CD4-positive, CD25-positive, alpha-beta regulatory T cell (primary cell): ENCODE measurements around the gene NR1D1. TPM values are rescaled to one million over a fixed set of nuclear protein-coding genes. Genes with fewer than 3 reads are reported as not detected.

Experiments used
- ATAC-seq, 2 donors: fragments of 150-1000 bp; cut with Tn5 transposase; one replicate each; pipeline ENCODE4 v1.10.0; 2021; ENCODE audit warnings: low read depth in 2 of 2, moderate number of reproducible peaks in 2 of 2, moderate library complexity in 1 of 2
- DNase-seq, 3 donors: peaks; one replicate each; pipeline versions ENCODE4 v3.0.0 to v3.0.0-alpha.2; 2012 to 2022; ENCODE audit warnings: mixed read lengths in 1 of 3
- H3K27ac ChIP-seq: one replicate; pipeline ENCODE4 v1.7.0; 2013; ENCODE audit warnings: mild to moderate bottlenecking, low read length; ENCODE audit not compliant: insufficient read depth, poor library complexity, severe bottlenecking
- H3K27me3 ChIP-seq: one replicate; pipeline ENCODE4 v1.7.0; 2013; ENCODE audit warnings: low read length; ENCODE audit not compliant: control insufficient read depth, insufficient read depth
- H3K36me3 ChIP-seq: one replicate; pipeline ENCODE4 v1.7.0; 2013; ENCODE audit warnings: mild to moderate bottlenecking, low read length, moderate library complexity; ENCODE audit not compliant: control insufficient read depth, insufficient read depth
- H3K4me1 ChIP-seq: 2 replicates; pipeline ENCODE4 v1.7.0; 2013; ENCODE audit warnings: mild to moderate bottlenecking, low read length; ENCODE audit not compliant: insufficient read depth, control insufficient read depth, poor library complexity, severe bottlenecking
- H3K4me3 ChIP-seq: one replicate; pipeline ENCODE4 v1.7.0; 2013; ENCODE audit warnings: low read depth, mild to moderate bottlenecking, low read length, moderate library complexity
- H3K9me3 ChIP-seq, 2 experiments: 1 replicate in 1 of 2; 2 replicates in 1 of 2; pipeline ENCODE4 v1.7.0; 2013; ENCODE audit warnings: low read length in 2 of 2, mild to moderate bottlenecking in 1 of 2, moderate library complexity in 1 of 2; ENCODE audit not compliant: control insufficient read depth in 2 of 2
- H3K27ac Mint-ChIP-seq, 3 donors: one replicate each; pipeline ENCODE4 v1.8.0; 2020 to 2022; ENCODE audit warnings: mild to moderate bottlenecking in 3 of 3, mixed read lengths in 3 of 3, moderate library complexity in 2 of 3
- H3K27me3 Mint-ChIP-seq: one replicate; pipeline ENCODE4 v1.8.0; 2022; ENCODE audit warnings: mild to moderate bottlenecking, mixed read lengths
- H3K36me3 Mint-ChIP-seq: one replicate; pipeline ENCODE4 v1.8.0; 2020; ENCODE audit warnings: mixed read lengths
- H3K4me1 Mint-ChIP-seq, 4 donors: one replicate each; pipeline ENCODE4 v1.8.0; 2020 to 2022; ENCODE audit warnings: mixed read lengths in 4 of 4, mild to moderate bottlenecking in 1 of 4
- H3K4me3 Mint-ChIP-seq, 4 donors: one replicate each; pipeline ENCODE4 v1.8.0; 2020 to 2022; ENCODE audit warnings: mild to moderate bottlenecking in 4 of 4, mixed read lengths in 4 of 4, moderate library complexity in 3 of 4
- H3K9me3 Mint-ChIP-seq, 7 donors: one replicate each; pipeline ENCODE4 v1.8.0; 2020 to 2022; ENCODE audit warnings: mixed read lengths in 7 of 7, mild to moderate bottlenecking in 3 of 7, moderate library complexity in 2 of 7
- polyA plus RNA-seq, 4 donors: library from polyadenylated mRNA; unstranded; fragments of 300-500 nt; fragmentation: Illumina TruSeq; gene quantifications; one replicate each; pipeline ENCODE4 v1.2.3, GENCODE V29; 2021
- total RNA-seq: library from RNA; stranded (reverse); gene quantifications from one replicate; pipeline ENCODE4 v1.2.3, GENCODE V29; 2022

Gene NR1D1
- total and polyA plus RNA-seq, 5 donors from 2014 or later: 4.9 to 29.5 (median 6.7) TPM

- Histone ChIP-seq H3K4me1 (peaks cover 74% of the 10 kb centered on the region), H3K4me3 (peak overlapping the region; percentile 63), H3K36me3 (no peaks in the 10 kb centered on the region), H3K27me3 (no peaks in the 10 kb centered on the region), H3K9me3 (no peaks in the 10 kb centered on the region), H3K27ac (peak overlapping the region; percentile 64)
- Mint-ChIP-seq H3K4me1 (peaks cover 19 to 76% (median 60%) of the 10 kb centered on the region in 4 donors), H3K9me3 (no peaks in the 10 kb centered on the region), H3K27me3 (peaks cover 6% of the 10 kb centered on the region), H3K27ac (peak overlapping the region; percentile 89 to 99 (median 99)), H3K36me3 (no peaks in the 10 kb centered on the region), H3K4me3 (peak overlapping the region; percentile 72 to 91 (median 80))
- DNase-seq (peak; percentile 59 to 81 (median 69)), ATAC-seq (peak; percentile 16 to 33)
Observed at GRCh38 chr17:40111221-40112128, 11.1 kb upstream of the NR1D1 start.

- no peaks in the 10 kb centered on the region for H3K27me3 ChIP-seq
- H3K4me1 ChIP-seq: peaks cover 86% of the 10 kb centered on the region
- Mint-ChIP-seq H3K27me3 (peaks cover 6% of the 10 kb centered on the region), H3K36me3 (no peaks in the 10 kb centered on the region), H3K27ac (peak overlapping the region; percentile 96 to 99 (median 99)), H3K4me1 (peaks cover 19 to 86% (median 71%) of the 10 kb centered on the region in 4 donors), H3K9me3 (no peaks in the 10 kb centered on the region), H3K4me3 (peak overlapping the region; percentile 72 to 83 (median 75))
- no peaks in the 10 kb centered on the region for H3K36me3 ChIP-seq
- ATAC-seq (no peak), DNase-seq (no peak)
- no peak overlapping the region for H3K4me3 ChIP-seq
- peak overlapping the region; percentile 34 for H3K27ac ChIP-seq
- no peaks in the 10 kb centered on the region for H3K9me3 ChIP-seq
Observed at GRCh38 chr17:40110026-40110845, 9.8 kb upstream of the NR1D1 start.

GRCh38 chr17:40108970-40109824 lies 8.8 kb upstream of the NR1D1 start:
- Mint-ChIP-seq H3K4me1 (peaks cover 27 to 96% (median 81%) of the 10 kb centered on the region in 4 donors), H3K36me3 (no peaks in the 10 kb centered on the region), H3K9me3 (no peaks in the 10 kb centered on the region), H3K27me3 (peaks cover 6% of the 10 kb centered on the region), H3K4me3 (peak overlapping the region; percentile 21 to 83 (median 58)), H3K27ac (peak overlapping the region; percentile 99)
- peak in 1 of 3 donors; percentile 60 for DNase-seq
- Histone ChIP-seq H3K4me3 (no peak overlapping the region), H3K27ac (peak overlapping the region; percentile 96), H3K9me3 (no peaks in the 10 kb centered on the region), H3K27me3 (no peaks in the 10 kb centered on the region), H3K36me3 (no peaks in the 10 kb centered on the region), H3K4me1 (peaks cover 97% of the 10 kb centered on the region)
- no peak for ATAC-seq

- Histone ChIP-seq H3K36me3 (no peaks in the 10 kb centered on the region), H3K27ac (peak overlapping the region; percentile 96), H3K4me1 (peaks cover 100% of the 10 kb centered on the region), H3K9me3 (no peaks in the 10 kb centered on the region), H3K4me3 (peak overlapping the region; percentile 44), H3K27me3 (no peaks in the 10 kb centered on the region)
- no peaks in the 10 kb centered on the region for H3K36me3 Mint-ChIP-seq
- peak overlapping the region; percentile 99 for H3K27ac Mint-ChIP-seq
- H3K4me3 Mint-ChIP-seq: peak overlapping the region; percentile 66 to 89 (median 80)
- H3K27me3 Mint-ChIP-seq: peaks cover 6% of the 10 kb centered on the region
- ATAC-seq: no peak
- peaks cover 23 to 99% (median 84%) of the 10 kb centered on the region in 4 donors for H3K4me1 Mint-ChIP-seq
- H3K9me3 Mint-ChIP-seq: no peaks in the 10 kb centered on the region
- DNase-seq: peak in 2 of 3 donors; percentile 21 to 42
Observed at GRCh38 chr17:40107522-40108174, 7.3 kb upstream of the NR1D1 start.

- DNase-seq (peak in 2 of 3 donors; percentile 44 to 49), ATAC-seq (no peak)
- Mint-ChIP-seq H3K4me1 (peaks cover 22 to 96% (median 78%) of the 10 kb centered on the region in 4 donors), H3K4me3 (peak overlapping the region; percentile 66 to 89 (median 78)), H3K27me3 (peaks cover 6% of the 10 kb centered on the region), H3K27ac (peak overlapping the region; percentile 99), H3K36me3 (no peaks in the 10 kb centered on the region), H3K9me3 (no peaks in the 10 kb centered on the region)
- Histone ChIP-seq H3K27ac (peak overlapping the region; percentile 96), H3K36me3 (no peaks in the 10 kb centered on the region), H3K4me3 (peak overlapping the region; percentile 44), H3K27me3 (no peaks in the 10 kb centered on the region), H3K4me1 (peaks cover 95% of the 10 kb centered on the region), H3K9me3 (no peaks in the 10 kb centered on the region)
Observed at GRCh38 chr17:40106760-40107521, 6.6 kb upstream of the NR1D1 start.

- Mint-ChIP-seq H3K4me3 (peak overlapping the region; percentile 63 to 89 (median 70)), H3K36me3 (no peaks in the 10 kb centered on the region), H3K4me1 (peaks cover 18 to 96% (median 75%) of the 10 kb centered on the region in 4 donors), H3K27me3 (peaks cover 6% of the 10 kb centered on the region), H3K27ac (peak overlapping the region; percentile 96 to 99 (median 99)), H3K9me3 (no peaks in the 10 kb centered on the region)
- Histone ChIP-seq H3K27me3 (no peaks in the 10 kb centered on the region), H3K4me1 (peaks cover 94% of the 10 kb centered on the region), H3K4me3 (peak overlapping the region; percentile 37), H3K9me3 (no peaks in the 10 kb centered on the region), H3K27ac (peak overlapping the region; percentile 96), H3K36me3 (no peaks in the 10 kb centered on the region)
- DNase-seq (no peak), ATAC-seq (no peak)
Observed at GRCh38 chr17:40105861-40106759, 5.7 kb upstream of the NR1D1 start.
